HCT116 (cell line): ENCODE measurements around the gene TNRC18. TPM values are rescaled to one million over a fixed set of nuclear protein-coding genes. Genes with fewer than 3 reads are reported as not detected.
"Not testable (repeated sequence)": the region's sequence is repeated elsewhere in the genome, so short reads cannot be mapped to it uniquely, and the experiment has no call there.

ENCODE experiments used
- ATAC-seq: fragments of 200-7000 bp; cut with Tn5 transposase; 2 replicates; pipeline ENCODE4 v1.9.1; 2020; ENCODE audit warnings: mild to moderate bottlenecking, moderate library complexity
- BruUV-seq: library from RNA; stranded (reverse); fragments of 400-500 nt; replicated peaks from 2 replicates; lab custom pipeline; 2021; lab: Mats Ljungman, UMichigan
- CTCF ChIA-PET: fragments of 300-600 bp; sonication (Branson Sonifier 250); formaldehyde crosslinking; loops from one replicate; lab custom pipeline; 2021; ENCODE audit warnings: antibody characterized with exemption; lab: Charles Lee
- POLR2A ChIA-PET: fragments of 300-600, 350-600 bp; sonication (Branson Sonifier 250); formaldehyde crosslinking; loops from one replicate; lab custom pipeline; 2021; ENCODE audit warnings: antibody characterized with exemption; lab: Charles Lee
- RAD21 ChIA-PET, 2 experiments: fragments of 300-600 bp; sonication (Branson Sonifier 250); formaldehyde crosslinking; loops; one replicate each; lab custom pipeline; 2023; ENCODE audit warnings: low total read pairs in 2 of 2; ENCODE audit not compliant: uncharacterized antibody in 2 of 2, unreplicated experiment in 2 of 2, low non-redundant PET in 1 of 2; lab: Charles Lee
- DNase-seq: peaks from one replicate; pipeline ENCODE4 v3.0.0-alpha.2; 2010; ENCODE audit warnings: low read depth, low spot score
- H2AFZ ChIP-seq: fragments of 200-600 bp; shearing (Covaris generic), sonication (generic); 2 replicates; pipeline ENCODE4 v1.6.1; 2017; ENCODE audit warnings: low read depth, mixed run types, mixed read lengths, antibody characterized with exemption, low read length; ENCODE audit not compliant: poor library complexity, severe bottlenecking
- H3K27ac ChIP-seq: 2 replicates; pipeline ENCODE4 v1.5.1; 2012; ENCODE audit warnings: low read depth, low read length
- H3K27me3 ChIP-seq: fragments of 200-600 bp; sonication (generic); 2 replicates; pipeline ENCODE4 v1.6.1; 2016; ENCODE audit warnings: mixed run types, low read length, mixed read lengths; ENCODE audit not compliant: insufficient read depth
- H3K36me3 ChIP-seq, 2 experiments: fragments of 200-500 bp in 1 of 2; fragments of 200-600 bp in 1 of 2; sonication (Bioruptor generic) in 1 of 2; sonication (generic) in 1 of 2; 2 replicates each; pipeline versions ENCODE4 v1.5.1 to v1.6.1; 2014 to 2016; ENCODE audit warnings: low read length in 2 of 2, inconsistent platforms in 1 of 2, mixed read lengths in 1 of 2, mixed run types in 1 of 2; ENCODE audit not compliant: insufficient read depth in 2 of 2, control insufficient read depth in 1 of 2
- H3K4me1 ChIP-seq, 2 experiments: fragments of 200-600 bp in 1 of 2; sonication (generic) in 1 of 2; 2 replicates each; pipeline versions ENCODE4 v1.5.1 to v1.6.1; 2012 to 2017; ENCODE audit warnings: low read length in 2 of 2, inconsistent platforms in 1 of 2, mild to moderate bottlenecking in 1 of 2, mixed read lengths in 1 of 2, mixed run types in 1 of 2, moderate library complexity in 1 of 2; ENCODE audit not compliant: insufficient read depth in 2 of 2, control insufficient read depth in 1 of 2
- H3K4me2 ChIP-seq: fragments of 200-600 bp; sonication (generic); 2 replicates; pipeline ENCODE4 v1.6.1; 2017; ENCODE audit warnings: mixed run types, low read length, mixed read lengths
- H3K4me3 ChIP-seq, 2 experiments: fragments of 200-600 bp in 1 of 2; sonication (generic) in 1 of 2; replicated peaks in 1 of 2; 2 replicates each; pipeline ENCODE4 v1.5.1; 2011 to 2016; ENCODE audit warnings: low read length in 2 of 2, control low read depth in 1 of 2, low read depth in 1 of 2, mild to moderate bottlenecking in 1 of 2, mixed read lengths in 1 of 2, mixed run types in 1 of 2
- H3K79me2 ChIP-seq: fragments of 200-600 bp; sonication (generic); 2 replicates; pipeline ENCODE4 v1.6.1; 2017; ENCODE audit warnings: mild to moderate bottlenecking, mixed run types, low read length, moderate library complexity, mixed read lengths; ENCODE audit not compliant: insufficient read depth
- H3K9ac ChIP-seq: fragments of 200-600 bp; sonication (generic); 2 replicates; pipeline ENCODE4 v1.6.1; 2016; ENCODE audit warnings: low read length, mixed read lengths
- H3K9me2 ChIP-seq: fragments of 200-600 bp; sonication (generic), shearing (Covaris generic); 2 replicates; pipeline ENCODE4 v1.6.1; 2017; ENCODE audit warnings: mixed run types, mild to moderate bottlenecking, moderate library complexity; ENCODE audit not compliant: insufficient read depth
- H3K9me3 ChIP-seq, 2 experiments: fragments of 200-500 bp in 1 of 2; fragments of 200-600 bp in 1 of 2; sonication (Bioruptor generic) in 1 of 2; sonication (generic) in 1 of 2; 2 replicates each; pipeline ENCODE4 v1.6.1; 2014 to 2017; ENCODE audit warnings: low read length in 2 of 2, mixed read lengths in 2 of 2, inconsistent platforms in 1 of 2, low read depth in 1 of 2, mild to moderate bottlenecking in 1 of 2, mixed run types in 1 of 2, moderate library complexity in 1 of 2; ENCODE audit not compliant: control insufficient read depth in 1 of 2, insufficient read depth in 1 of 2
- H4K20me1 ChIP-seq: fragments of 200-600 bp; sonication (generic), shearing (Covaris generic); 2 replicates; pipeline ENCODE4 v1.6.1; 2017; ENCODE audit warnings: mixed run types, mild to moderate bottlenecking, moderate library complexity; ENCODE audit not compliant: insufficient read depth
- SP1 ChIP-seq: IDR thresholded peaks from 2 replicates; pipeline ENCODE4 v1.6.1; 2012; ENCODE audit warnings: low read depth
- SRF ChIP-seq: IDR thresholded peaks from 2 replicates; pipeline ENCODE4 v1.6.1; 2012; ENCODE audit warnings: low read depth
- intact Hi-C: fragments of 100-400 bp; cut with micrococcal nuclease; formaldehyde crosslinking; loops from 2 replicates; pipeline ENCODE4 v1.10.0; 2022
- total RNA-seq: library from RNA; stranded (reverse); gene quantifications from one replicate; pipeline ENCODE4 v1.2.1, GENCODE V29; 2021; ENCODE audit not compliant: unreplicated experiment

Gene TNRC18
- total RNA-seq, 1 experiment from 2014 or later = 101 TPM

DNA sequence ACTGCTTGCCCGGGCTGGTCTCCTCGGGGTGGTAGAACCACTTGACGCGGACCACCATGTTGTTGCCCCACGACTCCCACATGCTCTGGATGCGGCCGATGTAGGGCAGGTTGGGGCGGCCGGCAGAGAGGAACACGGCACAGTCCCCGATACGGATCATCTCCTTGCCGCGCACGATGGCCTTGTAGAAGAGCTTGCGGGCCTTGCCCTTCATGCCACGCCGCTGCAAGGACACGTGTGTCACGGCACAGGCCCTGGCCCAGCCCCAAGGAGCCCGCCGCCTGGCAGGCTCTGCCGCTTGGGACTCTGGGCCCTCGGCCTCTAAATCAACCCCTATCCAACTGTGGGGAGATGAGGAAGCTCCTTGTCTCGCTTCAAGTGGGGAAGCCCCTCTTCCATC lies 114.5 kb downstream of the TNRC18 start:
- ChIA-PET CTCF (no interaction called here), RAD21 (no interaction called here), POLR2A (no interaction called here)
- no peak for TF ChIP-seq SRF
- no peak for TF ChIP-seq SP1
- intact Hi-C loops = no loop called here
- Histone ChIP-seq H3K4me3 (no peak overlapping the region), H3K27ac (no peak overlapping the region), H3K9me3 (no peaks in the 10 kb centered on the region), H3K4me1 (no peaks in the 10 kb centered on the region), H4K20me1 (no peaks in the 10 kb centered on the region), H2AFZ (no peak overlapping the region), H3K27me3 (no peaks in the 10 kb centered on the region), H3K9ac (no peak overlapping the region), H3K79me2 (no peaks in the 10 kb centered on the region), H3K9me2 (no peaks in the 10 kb centered on the region), H3K36me3 (peaks cover 4 to 7% of the 10 kb centered on the region in 2 experiments; a peak in 2 of 4 replicates), H3K4me2 (no peak overlapping the region)
- no peak for DNase-seq
- no TSS peak for BruUV-seq
- ATAC-seq = no peak

DNA sequence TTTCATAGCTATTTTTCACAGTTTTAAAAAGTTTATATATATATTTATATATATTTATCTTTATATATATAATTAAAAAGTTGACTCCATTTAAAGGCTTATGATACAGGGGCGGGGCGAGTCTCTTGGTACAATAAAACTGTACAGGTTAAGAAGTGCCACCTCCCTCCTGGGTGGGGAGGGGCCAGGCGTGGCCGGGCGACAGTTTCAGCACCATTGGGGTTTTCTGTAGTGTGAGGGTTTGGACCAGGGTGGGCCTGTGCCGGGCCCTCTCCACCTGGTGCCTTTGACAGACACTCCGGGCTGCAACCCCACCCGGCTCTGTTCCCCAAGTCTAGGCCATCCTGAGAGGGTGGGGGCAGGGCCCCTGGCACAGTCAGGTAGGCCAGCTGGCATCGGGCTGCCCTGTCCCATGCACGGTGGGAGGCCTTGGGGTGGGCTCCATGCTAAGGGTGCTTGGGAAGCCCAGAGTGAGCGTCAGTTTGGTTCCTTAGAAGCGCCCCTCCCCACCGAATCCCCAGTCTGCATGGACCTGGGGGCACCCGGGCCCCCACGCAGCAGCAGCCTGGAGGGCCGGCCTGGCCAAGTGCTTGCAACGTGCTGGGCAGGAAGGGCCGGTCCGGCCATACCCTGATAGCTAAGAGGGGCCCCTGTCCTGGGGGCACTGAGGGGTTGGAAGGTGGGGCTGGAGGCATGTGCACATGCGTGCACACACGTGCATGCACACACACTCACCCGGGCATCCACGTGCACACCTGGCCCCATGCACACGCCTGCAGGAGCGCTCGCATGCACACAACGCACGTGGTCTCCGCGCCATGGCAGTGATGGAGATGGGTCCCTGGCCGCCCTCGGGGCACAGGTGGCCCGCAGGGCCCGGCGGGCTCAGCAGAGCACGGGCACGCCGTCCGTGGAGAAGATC lies 116.2 kb downstream of the TNRC18 start:
- H3K9me2 ChIP-seq, H4K20me1 ChIP-seq, POLR2A ChIA-PET, CTCF ChIA-PET, H3K9ac ChIP-seq, ATAC-seq, H3K4me3 ChIP-seq, H3K4me1 ChIP-seq, DNase-seq, H3K36me3 ChIP-seq, H3K4me2 ChIP-seq, H3K9me3 ChIP-seq, intact Hi-C loops, H3K27me3 ChIP-seq, H3K79me2 ChIP-seq, H3K27ac ChIP-seq, RAD21 ChIA-PET, H2AFZ ChIP-seq: not testable (repeated sequence)
- BruUV-seq = TSS peak; percentile 38
